Measurements from ENCODE around the gene OR10A6.

- TF ChIP-seq CTCF (IDR thresholded peaks at IDR 0.05; ENCODE audit: insufficient read depth, low read depth, low read length) (no peak), EZH2 (IDR thresholded peaks at IDR 0.05; ENCODE audit: insufficient read depth, low read length) (no peak)
These were observed 43.6 kb upstream of the OR10A6 start for GRCh38 chr11:7974668-7975067.

All from astrocyte (in vitro differentiated cells and primary cell).